HG03432 (cell line): ENCODE measurements around the gene METTL8.
A peak's percentile ranks its signal among the peaks of the same experiment; 100 is the strongest.
"Not testable (repeated sequence)": the region's sequence is repeated elsewhere in the genome, so short reads cannot be mapped to it uniquely, and the experiment has no call there.

Experiments used
- ATAC-seq: cut with Tn5 transposase; IDR thresholded peaks from one replicate; pipeline ENCODE4 v1.9.1; 2021; ENCODE audit warnings: mild to moderate bottlenecking, moderate library complexity; ENCODE audit not compliant: unreplicated experiment

METTL8 gene

DNA sequence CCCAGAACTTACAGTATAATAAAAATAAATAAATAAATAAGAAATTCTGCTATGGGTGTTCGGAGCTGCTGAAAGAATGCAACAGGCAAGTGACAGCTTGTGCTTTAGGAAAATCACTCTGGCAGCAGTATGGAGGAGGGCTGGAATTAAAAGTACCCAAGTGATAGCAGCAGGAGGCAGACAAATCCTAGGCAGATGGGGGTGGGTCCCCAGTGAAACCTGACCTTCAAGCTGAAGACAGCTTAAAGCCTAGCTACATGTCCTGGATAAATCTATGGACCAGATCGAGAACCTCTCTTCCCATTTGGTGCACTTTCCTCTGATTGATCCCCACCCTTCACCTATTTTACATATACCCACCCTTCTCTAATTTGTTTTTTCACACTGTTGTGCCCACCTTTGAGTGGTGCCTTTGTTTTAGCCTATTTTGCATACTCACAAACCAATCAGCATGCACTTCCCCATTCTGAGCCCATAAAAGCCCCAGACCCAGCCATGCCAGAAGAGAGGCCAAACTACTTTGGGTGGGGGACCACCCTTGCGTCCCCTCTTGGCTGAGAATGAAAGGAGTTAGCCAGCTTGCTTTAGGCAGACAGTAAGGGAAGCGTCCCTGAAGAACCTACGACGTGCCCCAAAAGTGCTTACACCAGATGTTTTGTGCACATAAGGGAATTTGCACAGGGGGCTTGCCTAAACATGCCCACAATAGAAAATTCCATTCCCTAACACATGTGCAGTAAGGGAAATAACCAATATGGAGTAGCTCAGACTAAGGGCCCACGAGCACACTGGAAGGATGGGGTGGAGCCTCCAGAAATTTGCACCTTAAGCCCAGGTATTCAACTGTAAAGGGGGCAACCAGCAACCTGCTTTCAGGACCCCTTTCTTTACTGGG lies 3.0 kb downstream of the METTL8 start:
- no peak for ATAC-seq

DNA sequence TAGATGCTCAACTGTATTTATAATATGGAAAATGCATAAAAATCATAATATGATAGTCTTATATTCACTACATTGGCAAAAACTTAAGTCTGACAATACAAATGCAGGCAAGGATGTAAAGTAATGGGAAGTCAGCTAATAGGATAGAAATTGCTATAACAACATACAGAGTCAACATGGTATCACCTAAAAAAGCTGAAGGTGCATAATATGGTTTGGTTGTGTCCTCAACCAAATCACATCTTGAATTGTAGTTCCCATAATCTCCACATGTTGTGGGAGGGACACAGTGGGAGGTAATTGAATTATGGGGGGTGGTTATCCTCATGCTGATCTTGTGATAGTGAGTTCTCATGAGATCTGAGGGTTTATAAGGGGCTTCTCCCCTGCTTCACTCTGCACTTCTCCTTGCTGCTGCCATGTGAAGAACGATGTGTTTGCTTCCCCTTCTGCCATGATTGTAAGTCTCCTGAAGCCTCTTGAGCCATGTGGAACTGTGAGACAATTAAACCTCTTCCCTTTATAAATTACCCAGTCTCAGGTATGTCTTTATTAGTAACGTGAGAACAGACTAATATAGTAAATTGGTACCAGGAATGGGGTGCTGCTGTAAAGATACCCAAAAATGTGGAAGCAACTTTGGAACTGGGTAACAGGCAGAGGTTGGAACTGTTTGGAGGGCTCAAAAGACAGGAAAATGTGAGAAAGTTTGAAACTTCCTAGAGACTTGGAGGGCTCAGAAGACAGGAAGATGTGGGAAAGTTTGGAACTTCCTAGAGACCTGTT lies 10.9 kb downstream of the METTL8 start:
- ATAC-seq, result not testable (repeated sequence)

DNA sequence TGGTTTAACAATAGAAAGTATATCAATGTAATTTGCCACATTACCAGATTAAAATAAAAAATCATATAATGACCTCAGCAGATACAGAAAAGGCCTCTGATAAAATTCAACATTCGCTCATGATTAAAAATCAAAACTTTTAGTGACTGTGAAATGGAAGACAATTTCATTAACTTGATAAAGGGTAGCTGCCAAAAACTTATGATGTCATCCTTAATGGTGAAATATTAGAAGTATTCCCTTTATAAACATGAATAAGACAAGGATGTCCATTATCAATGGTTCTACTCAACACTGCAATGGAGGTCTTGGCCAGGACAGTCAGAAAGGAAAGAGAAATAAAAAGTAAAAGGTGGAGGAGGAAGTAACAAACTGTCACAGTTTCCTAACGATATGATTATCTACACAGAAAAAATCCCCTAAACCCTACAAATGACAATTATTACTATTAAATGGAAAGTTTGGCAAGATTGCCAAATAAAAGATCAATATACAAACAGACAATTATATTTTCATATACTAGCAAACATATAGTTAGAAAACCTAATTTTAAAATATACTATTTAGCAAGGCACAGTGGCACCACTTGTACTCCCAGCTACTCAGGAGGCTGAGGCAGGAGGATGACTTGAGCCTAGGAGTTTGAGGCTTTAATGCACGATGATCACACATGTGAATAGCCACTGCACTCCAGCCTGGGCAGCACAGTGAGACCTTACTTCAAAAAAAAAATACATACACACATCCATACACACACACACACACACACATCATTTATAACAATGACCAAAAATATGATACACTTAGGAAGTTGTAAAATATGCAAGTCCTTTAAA lies 12.8 kb downstream of the METTL8 start:
- ATAC-seq, result no peak

DNA sequence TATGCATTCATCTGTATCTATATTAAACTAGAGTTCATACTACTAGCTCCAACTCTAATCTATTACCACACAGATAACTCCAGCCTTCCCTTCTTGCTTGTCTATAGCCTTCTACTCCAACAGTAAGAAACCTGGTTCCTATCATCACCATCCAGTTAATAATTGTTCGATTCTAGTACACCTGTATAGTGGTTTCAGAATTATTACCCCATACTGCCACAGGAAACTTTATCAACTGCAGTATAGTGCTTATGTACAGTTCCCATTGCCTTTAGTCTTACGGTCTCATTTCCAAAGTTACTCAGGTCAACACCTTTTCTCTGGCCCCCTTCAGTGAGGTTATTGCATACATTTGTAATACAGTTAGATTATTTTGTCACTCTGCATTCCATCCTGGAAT lies 14.5 kb downstream of the METTL8 start:
- no peak for ATAC-seq

DNA sequence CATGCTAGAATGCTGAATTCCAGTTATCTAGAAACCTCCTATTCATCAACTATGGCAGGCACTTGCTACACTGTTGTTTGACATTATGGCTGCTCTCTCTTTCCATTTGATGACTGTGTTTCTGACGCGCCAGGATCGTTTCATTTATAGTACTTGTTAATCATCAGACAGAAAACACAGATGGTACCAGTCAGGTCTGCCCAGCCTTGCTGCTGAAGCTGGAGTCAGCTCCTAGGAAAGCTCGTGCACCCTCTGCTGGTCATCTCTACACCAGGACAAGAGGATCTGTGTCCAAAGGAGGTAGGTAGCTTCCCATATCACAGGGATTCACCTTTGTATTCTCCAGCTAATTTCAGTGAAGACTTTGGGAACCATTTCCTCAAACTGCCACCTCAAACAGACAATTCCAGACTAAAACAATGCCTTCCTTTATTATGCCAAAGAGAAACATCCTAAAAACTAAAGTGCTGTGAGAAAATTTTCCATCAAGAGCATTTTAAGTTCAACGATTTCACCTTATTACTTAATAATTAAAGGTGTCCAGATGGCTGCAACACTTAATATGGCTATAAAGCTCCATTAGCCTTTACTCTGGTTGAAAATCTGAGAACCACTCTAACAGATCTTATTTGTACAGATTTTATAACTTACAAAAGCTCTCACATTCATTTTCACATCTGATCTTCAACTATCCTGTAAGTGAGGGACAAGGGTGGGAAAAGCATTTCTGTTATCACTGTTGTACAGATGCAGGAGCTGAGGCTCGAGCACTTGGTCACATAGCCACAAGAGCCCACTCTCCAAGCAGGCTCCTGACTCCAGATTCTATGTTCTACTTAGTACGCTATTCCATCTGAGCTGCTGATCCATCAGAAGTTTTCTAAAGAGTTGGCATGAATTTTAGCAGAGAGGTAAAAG lies 17.5 kb downstream of the METTL8 start:
- ATAC-seq, result peak; percentile 87

DNA sequence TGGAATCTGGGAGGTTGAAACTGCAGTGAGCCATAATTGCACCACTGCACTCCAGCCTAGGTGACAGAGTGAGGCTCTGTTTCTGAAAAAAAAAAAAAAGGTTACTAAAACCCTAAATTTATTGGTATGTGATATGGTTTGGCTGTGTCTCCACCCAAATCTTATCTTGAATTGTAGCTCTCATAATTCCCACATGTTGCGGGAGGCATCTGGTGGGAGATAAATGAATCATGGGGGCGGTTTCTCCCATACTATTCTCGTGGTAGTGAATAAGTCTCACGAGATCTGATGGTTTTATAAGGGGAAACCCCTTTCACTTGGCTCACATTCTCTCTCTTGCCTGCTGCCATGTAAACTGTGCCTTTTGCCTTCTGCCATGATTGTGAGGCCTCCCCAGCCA lies 19.1 kb downstream of the METTL8 start:
- ATAC-seq, result not testable (repeated sequence)

DNA sequence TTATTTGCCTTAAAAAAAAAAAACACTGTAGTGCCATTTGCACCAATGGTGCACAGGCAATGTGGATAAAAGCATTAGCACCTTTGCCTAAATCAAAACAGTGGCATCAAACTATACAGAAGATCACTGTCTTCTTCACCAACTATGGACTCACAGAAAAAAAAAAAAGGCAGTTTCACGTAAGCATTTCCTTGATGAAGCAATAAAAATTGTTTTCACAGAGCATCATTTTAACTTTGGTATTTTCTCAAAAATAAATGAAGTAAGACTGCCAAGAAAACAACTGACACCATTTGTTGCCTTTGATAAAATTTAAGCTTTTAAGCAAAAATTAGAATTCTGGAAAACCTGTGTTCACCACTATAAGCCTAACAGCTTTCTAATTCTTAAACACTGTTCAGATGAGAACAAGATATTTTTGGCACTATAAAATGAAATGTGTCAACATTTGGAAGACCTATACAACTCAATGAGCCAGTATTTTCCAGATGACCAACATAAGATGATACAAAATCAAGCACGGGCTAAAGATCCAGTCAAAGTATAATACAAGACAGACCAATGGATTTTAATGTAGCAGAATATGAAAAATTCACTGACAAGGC lies 21.1 kb downstream of the METTL8 start:
- no peak for ATAC-seq

DNA sequence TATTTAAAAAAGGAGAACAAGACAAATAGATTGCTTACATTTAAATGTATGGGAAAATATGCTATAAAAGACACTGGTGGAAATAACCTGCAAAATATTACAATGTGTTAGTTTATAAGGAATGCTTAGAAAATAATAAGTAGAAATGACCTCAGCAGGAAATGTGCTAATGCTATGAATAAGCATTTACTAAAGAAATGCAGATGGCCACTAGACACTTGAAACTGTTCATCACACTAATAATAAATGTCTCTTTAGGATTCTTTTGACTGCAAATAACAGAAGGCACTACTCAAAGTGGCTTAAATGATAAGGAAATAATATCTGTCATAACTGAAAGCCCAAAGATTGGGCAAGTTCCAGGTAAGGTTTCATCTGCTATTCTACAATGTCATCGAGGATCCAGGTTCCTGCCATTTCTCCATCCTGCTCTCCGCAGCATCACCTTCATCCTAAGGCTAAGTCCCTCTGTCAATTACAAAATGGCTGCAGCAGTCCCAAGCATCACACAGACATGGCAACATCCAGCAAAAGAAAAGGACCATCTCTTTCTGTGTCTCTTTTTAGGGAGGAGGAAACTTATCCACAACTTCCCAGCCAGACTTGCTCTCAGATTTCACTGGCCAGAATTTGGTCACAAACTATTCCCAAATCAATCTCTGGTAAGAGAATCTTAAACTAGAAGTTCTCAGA lies 21.9 kb downstream of the METTL8 start:
- no peak for ATAC-seq

DNA sequence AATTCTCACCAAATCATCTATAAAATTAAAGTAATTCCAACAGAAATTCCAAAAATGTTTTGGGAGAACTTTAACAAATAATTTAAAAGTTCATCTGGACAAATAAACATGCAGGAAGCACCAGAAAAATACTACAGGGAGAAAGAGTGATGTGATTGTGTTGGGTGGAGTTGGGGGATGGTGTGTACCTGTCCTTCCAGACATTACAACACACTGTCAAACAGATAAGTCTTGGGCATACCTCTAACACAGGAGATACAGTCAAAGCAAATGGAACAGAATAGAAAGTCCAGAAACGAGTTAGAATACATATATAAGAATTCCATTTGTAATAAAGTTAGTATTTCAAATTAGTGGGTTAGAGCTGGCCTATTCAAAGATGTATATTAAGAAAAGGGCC lies 22.6 kb downstream of the METTL8 start:
- no peak for ATAC-seq

DNA sequence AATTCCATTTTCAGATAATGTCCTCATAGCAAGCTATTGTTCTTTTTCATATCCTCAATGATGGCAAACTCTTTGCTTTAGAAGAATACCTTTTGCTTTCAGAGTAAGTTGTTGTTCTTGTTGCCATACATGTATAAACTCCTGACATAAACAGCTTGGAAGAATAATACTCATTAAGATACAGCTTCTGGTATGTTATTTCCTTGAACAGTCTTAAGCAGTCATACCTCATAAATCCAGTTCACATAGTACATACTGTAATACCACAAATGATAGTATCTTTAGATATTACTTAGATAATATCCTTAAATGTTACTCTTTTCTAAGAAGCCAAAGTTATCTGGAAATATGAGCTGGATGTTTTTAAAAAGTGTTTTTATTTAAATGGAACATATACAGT lies 23.2 kb downstream of the METTL8 start:
- no peak for ATAC-seq

DNA sequence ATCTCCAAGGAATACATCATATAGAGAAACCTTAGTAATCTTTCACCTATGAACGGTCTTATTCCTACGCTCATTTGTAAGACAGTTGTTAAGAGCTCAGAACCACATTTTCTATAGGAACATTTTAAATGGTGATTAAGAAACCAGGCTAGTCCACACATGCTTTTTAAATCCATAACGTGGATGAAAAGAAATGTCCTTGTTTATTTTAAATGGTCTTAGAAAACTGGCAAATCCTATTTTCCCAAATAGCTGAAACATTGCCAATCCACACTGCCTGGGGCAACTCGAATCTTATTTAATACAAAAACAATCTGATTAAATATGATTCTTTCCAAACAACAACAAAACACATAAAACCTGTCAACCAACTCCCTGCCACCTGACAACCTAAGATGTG lies 23.7 kb downstream of the METTL8 start:
- ATAC-seq, result no peak

DNA sequence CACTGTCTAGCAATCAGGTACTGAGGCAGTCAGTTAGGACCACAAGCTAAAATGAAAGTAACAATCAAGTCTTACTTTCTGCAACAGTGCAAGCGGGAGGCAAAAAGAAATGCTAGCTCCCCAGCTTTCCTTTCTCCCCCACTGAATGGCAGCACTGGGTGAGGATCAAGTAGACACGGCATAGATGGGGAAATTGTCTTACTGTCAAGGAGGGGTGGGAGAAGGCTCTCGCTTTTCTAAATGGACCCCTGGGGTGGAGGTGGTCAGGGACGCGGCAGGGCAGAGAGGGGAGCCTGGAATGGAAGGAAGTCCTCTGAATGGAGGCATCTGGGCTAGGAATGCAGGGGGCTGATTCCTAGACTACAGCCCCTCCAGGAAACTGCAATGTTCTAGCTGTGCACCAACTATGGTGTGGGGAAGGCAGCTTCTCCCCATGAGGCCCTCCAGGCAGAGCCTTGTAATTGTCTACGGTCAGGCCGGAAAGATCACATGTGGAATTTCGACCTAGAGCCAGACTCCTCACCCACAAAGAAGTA lies 24.3 kb downstream of the METTL8 start:
- ATAC-seq, result no peak

DNA sequence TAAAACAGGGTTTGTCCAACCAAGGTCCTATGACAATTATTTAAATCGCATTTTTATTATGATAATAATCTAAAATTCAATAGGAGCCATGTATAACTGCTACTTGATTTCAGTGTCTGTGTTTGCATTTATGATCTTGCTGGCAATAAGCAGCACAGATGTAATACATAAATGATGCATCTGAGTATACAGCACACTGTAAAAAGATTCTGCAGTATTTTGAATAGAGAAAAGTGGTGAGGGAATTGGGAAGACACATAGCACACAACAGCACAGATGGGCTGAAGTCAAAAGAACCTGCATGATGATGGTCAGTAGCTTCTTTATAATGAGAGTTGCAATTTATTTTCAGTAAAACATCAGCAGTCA lies 26.1 kb downstream of the METTL8 start:
- ATAC-seq, result no peak

DNA sequence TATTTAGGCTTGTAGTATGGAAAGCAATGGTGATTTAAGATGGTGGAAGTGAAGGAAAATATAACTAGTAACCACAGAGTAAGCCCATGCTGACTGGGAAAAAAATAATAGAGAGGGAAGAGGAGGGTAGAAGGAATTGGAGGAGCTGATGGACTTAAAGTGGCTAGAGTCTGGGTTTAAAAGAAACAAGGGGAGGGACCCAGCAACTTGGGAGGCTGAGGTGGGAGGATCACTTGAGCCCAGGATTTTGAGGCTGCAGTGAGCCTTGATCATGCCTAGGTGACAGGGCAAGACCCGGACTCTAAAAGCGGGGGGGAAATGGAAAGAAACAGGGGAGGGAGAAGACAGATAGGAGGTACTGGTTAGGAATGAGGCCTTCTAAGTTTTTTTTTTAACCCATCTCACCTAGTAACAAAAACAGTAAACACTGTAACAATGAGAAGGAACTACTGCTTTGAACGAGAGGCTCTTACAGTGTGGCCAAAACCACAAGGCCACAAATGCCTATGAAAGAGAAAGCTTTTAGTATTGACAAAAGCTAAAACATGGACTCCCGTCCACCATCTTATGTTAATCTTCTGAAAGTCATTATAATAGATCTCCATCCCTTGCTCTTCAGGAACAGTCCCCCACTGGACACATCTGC lies 26.6 kb downstream of the METTL8 start:
- ATAC-seq, result peak; percentile 64

DNA sequence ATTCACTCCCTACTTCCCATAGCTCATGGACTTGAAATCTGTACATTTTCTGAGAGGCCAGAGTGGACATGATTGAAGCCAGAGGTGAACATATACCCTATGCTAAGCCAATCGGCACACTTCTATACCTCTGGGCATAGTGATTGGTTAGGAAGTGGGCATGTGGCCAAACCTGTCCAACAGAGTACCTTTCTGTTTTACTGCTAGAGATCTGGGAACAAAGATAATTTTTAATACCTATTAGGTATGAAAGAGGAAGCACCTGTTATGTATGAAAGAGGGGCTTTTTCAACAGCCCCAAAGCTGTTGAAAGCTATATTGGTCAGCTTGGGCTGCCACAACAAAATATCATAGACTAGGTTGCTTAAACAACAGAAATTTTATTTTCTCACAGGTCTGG lies 27.7 kb downstream of the METTL8 start:
- peak; percentile 61 for ATAC-seq

DNA sequence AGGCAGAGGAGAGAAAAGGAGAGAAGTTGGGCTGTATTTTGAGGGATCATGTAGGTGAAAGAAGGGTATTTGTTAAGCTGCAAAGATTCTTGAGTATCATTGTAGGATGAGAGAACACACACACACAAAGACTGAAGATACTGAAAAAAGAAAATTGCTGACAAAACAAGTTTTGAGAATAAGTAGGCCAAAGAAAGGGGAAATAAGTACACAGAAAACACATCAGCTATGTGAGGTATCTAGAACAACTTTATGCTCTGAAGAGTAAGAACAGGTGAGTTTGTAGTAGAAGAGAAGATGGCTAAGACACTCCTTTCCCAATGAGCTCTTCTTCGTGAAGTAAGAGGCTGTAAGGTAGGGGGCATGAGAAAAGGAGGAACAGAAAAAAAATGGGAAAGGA lies 28.2 kb downstream of the METTL8 start:
- no peak for ATAC-seq

DNA sequence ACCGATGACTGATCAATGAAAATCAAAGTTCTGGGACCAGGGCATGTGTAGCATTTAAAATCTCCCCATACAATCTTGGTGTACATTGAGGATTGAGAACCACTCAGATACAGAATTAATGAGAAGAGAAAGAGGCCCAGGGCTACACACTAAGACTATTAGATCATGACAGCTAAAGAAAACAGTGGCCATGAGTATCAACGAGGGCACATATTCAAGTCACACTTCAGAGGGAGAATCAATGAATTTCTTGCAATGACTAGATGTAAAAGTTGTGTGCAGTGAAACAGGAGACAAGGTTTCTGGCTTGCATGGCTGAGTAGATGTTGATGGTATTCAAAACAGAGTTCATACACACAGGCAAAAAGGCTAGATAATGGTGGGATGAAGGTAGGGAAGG lies 29.1 kb downstream of the METTL8 start:
- ATAC-seq, result no peak

DNA sequence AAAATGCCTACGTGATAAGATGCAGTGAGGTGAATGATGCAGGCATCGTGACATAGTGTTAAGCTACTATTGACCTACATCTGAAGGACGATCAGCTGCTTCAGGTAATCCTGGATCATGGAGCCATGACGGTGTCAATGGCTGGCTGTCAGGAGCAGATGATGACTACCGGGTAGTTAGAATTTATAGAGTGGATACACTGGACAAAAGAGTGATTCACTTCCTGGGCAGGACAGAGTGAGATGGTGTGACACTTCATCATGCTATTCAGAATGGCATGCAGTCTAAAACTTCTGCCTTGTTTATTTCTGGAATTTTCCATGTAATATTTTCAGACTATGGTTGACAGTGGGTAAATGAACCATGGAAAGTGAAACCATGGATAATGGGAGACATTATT lies 29.5 kb downstream of the METTL8 start:
- no peak for ATAC-seq
